ENCODE measurements around the gene BABAM2.

DNA sequence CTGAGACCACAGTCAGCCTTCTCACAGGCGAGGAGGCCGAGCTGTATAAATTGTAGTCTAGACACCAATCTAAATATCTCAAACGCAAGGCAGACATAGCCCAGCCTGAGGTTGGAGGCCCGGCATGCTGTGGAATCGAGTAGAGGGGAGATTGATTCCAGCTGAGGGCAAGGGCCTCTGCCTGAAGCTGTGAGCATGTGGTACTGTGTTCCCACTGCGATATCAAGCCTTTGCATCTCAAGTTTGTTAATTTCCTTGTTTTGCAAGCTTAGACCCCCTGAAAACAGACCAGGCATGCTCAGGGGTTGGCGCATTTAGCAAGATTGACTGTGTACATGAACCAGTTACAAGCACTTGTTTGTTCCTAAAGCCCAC, 437.0 kb downstream of the BABAM2 start:
- TF ChIP-seq, protein P1, sequence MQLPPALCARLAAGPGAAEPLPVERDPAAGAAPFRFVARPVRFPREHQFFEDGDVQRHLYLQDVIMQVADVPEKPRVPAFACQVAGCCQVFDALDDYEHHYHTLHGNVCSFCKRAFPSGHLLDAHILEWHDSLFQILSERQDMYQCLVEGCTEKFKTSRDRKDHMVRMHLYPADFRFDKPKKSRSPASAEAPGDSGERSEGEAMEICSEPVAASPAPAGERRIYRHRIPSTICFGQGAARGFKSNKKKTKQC (CRISPR knock-in tag; IDR thresholded peaks at IDR 0.05): no peak
- TF ChIP-seq POLR2A (conservative IDR thresholded peaks at IDR 0.05): no peak
- TF ChIP-seq, protein P2, sequence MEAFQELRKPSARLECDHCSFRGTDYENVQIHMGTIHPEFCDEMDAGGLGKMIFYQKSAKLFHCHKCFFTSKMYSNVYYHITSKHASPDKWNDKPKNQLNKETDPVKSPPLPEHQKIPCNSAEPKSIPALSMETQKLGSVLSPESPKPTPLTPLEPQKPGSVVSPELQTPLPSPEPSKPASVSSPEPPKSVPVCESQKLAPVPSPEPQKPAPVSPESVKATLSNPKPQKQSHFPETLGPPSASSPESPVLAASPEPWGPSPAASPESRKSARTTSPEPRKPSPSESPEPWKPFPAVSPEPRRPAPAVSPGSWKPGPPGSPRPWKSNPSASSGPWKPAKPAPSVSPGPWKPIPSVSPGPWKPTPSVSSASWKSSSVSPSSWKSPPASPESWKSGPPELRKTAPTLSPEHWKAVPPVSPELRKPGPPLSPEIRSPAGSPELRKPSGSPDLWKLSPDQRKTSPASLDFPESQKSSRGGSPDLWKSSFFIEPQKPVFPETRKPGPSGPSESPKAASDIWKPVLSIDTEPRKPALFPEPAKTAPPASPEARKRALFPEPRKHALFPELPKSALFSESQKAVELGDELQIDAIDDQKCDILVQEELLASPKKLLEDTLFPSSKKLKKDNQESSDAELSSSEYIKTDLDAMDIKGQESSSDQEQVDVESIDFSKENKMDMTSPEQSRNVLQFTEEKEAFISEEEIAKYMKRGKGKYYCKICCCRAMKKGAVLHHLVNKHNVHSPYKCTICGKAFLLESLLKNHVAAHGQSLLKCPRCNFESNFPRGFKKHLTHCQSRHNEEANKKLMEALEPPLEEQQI (IDR thresholded peaks at IDR 0.05): no peak
- TF ChIP-seq SREBF1 (IDR thresholded peaks at IDR 0.05; ENCODE audit: borderline replicate concordance, low read depth, low read length): no peak
- TF ChIP-seq, protein P3, sequence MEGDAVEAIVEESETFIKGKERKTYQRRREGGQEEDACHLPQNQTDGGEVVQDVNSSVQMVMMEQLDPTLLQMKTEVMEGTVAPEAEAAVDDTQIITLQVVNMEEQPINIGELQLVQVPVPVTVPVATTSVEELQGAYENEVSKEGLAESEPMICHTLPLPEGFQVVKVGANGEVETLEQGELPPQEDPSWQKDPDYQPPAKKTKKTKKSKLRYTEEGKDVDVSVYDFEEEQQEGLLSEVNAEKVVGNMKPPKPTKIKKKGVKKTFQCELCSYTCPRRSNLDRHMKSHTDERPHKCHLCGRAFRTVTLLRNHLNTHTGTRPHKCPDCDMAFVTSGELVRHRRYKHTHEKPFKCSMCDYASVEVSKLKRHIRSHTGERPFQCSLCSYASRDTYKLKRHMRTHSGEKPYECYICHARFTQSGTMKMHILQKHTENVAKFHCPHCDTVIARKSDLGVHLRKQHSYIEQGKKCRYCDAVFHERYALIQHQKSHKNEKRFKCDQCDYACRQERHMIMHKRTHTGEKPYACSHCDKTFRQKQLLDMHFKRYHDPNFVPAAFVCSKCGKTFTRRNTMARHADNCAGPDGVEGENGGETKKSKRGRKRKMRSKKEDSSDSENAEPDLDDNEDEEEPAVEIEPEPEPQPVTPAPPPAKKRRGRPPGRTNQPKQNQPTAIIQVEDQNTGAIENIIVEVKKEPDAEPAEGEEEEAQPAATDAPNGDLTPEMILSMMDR (IDR thresholded peaks at IDR 0.05 in 2 of 3, conservative IDR thresholded peaks at IDR 0.05 in 1 of 3; ENCODE audit: insufficient read depth in 2 of 3, low read depth in 1 of 3, low read length in 3 of 3): no peak
- TF ChIP-seq POLR2AphosphoS5 (IDR thresholded peaks at IDR 0.05; ENCODE audit: control insufficient read depth, insufficient read depth, low read depth, low read length): no peak
- no peak for TF ChIP-seq STAG1 (CRISPR knock-in tag; IDR thresholded peaks at IDR 0.05; ENCODE audit: borderline replicate concordance)
- no peak for TF ChIP-seq EZH2 (IDR thresholded peaks at IDR 0.05; ENCODE audit: borderline replicate concordance, low read depth, low read length)
- no peak for TF ChIP-seq SMARCC2 (IDR thresholded peaks at IDR 0.05; ENCODE audit: low read depth)
